Glomerular visceral epithelial cell (primary cell): ENCODE results near the gene TRIP13.
A peak's percentile ranks its signal among the peaks of the same experiment; 100 is the strongest.

ENCODE experiments used
- DNase-seq: peaks from one replicate; pipeline ENCODE4 v3.0.0-alpha.2; 2016; ENCODE audit errors: extremely low spot score

Gene TRIP13

GRCh38 chr5:854966-855743 lies 37.5 kb upstream of the TRIP13 start:
- no peak for DNase-seq

GRCh38 chr5:855771-856530 lies 36.7 kb upstream of the TRIP13 start:
- no peak for DNase-seq

DNA sequence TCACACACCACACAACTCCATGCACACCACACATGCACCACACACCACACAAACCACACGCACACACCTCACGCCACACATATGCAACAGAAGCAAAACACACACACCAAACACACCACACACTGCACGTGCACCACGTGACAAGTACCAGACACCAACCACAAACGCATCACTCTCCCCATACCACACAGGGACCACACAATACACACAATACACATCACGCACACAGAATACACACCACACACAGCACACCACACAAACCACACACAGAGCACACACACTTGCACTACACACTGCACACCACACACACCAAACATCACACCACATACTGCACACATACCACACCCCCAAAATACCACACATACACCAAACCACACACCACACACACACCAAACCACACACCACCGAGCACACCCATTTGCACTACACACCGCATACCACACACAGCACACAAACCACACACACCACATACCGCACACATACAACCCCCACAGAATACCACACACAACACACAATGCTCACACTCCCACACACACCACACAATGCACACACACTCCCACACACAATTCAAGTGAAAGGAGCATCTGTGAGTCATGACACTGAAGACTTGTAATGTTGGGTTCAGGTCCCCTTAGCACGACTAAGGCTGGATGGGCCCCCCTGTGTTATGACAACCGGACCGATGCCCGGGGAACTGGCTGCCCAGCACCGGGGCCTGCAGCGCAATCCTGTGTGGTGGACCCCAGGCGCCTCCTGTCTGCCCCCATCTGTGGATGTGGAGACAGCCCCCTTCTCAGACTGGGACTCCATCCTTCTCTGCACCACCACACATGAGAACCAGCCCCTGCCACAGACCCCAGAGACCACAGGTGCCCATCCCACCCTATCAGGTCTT lies 35.9 kb upstream of the TRIP13 start:
- DNase-seq, result no peak

DNA sequence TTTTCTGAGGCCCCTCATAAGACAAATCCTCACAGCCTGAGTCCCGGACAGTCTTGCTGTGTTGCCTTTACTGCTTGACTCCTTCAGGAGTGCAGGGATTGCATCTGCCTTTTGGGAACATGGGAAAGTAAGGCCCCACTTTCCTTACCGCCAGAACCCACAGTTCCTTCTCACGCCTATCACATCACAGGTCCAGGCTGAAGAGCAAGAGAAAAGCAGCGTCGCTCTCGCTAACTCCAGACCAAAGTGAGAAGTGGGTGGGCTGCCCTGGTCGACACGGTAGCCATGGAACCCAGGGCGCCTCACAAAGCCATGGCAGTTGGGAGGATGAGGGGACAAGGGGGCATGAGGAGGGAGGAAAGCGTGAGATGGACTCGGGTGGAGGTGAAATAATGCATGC lies 34.0 kb upstream of the TRIP13 start:
- no peak for DNase-seq

- no peak for DNase-seq
These were observed 33.3 kb upstream of the TRIP13 start for GRCh38 chr5:859391-859790.

DNA sequence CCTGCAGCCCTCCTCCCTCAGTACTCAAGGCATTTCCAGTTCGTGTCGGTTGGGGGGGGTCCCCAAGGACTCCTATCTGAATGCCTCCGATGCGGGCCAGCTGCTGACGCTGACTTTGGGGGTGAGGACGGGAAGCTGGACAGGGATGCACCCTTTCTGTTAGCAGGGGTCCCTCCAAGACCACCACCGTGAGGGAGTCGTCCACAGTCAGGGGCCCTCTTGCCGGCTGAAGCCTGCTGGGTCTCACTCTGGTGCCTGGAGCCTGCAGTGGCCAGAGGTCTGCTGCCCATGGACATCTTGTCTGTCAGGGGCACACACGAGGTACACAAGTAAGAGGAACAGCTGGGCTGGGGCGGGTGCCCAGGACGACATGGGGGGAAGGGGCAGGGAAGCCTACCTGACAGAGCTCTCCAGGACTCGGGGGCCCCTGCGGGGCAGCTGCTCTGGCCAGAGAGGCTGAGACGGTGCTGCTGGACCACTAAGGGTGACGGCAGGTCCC lies 32.8 kb upstream of the TRIP13 start:
- no peak for DNase-seq

- DNase-seq, result no peak
These were observed 32.1 kb upstream of the TRIP13 start for GRCh38 chr5:860506-861150.

DNA sequence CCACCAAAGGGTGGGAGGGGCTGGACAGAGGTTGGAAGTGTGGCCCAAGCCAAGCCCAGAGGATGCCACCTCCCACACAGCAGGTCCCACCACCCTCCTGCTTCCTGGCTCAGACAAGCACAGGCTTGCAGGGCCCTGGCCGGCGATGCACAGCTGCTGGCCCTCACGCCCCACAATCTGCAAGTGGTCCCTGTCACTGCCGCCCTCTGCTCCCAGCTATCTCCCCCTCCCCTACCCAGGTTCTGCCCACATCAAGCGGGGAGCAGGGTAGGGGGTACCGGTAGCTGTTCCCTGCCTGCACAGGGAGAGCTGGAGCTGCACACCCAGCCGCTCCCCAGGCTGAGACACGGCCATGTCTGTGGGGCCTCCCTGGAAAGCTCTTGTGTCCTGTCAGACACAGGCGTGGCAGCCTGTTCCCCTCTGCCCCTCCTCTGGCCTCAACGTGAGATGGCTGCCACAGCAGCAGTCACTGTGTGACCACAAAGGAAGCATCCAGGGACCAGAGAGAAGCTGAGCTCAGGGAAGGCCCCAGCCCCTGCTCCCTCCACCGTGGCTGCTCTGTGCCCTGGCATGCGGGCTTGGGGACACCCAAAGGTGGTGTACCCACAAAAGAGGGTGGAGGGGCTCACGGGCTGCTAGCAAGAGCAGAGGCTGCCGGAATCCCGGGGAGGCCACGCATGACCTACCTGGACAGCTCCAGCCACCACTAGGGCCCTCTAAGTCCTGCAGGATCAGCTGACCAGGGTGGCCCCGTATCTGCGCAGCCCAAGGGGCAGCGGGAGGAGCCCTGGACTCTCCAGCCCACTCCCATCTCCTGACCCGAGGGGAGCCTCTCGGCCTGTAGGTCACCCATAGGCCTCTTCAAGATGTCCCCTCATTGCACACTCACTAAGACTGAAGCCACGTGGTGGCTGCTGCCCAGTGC lies 31.0 kb upstream of the TRIP13 start:
- DNase-seq, result no peak

DNA sequence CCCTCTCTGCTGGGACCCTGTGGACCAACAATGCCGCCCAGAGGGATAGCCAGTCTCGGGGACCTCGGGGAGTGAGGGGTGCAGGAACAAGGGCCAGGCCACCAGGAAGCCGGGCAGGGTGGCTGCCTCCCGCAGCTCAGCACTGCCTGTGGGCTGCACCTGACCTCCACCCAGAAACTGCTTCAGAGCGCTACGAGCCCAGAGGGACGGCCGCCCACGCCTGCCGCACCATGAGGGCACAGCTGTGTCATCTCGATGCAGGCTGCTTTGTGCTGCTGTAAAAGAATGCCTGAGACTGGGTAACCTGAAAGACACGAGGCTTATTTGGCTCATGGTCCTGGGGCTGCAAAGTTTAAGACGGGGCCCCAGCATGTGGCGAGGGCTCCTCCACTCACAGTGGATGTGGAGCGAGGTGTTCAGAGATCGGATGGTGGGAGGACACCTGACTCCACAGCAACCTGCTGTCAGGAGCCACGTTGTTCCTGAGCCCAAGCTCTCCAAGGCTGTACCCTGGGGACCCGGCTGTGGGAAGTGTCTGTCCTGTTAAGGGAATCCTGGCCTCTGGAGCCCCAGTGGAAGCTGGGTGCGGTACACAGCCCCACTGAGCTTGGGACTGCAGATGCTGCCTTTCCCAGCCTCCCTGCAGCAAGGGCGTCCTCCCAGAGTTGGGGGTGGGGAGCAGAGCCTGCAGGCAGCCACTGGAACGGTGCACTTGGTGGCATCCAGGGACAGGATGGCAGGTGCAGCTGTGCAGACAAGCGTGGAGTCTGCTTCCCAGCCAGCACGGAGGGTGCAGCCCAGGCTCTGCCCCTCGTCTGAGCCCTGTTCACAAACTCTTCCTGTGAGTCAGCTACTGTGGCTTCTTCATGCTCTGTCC lies 30.1 kb upstream of the TRIP13 start:
- DNase-seq, result peak; percentile 57

DNA sequence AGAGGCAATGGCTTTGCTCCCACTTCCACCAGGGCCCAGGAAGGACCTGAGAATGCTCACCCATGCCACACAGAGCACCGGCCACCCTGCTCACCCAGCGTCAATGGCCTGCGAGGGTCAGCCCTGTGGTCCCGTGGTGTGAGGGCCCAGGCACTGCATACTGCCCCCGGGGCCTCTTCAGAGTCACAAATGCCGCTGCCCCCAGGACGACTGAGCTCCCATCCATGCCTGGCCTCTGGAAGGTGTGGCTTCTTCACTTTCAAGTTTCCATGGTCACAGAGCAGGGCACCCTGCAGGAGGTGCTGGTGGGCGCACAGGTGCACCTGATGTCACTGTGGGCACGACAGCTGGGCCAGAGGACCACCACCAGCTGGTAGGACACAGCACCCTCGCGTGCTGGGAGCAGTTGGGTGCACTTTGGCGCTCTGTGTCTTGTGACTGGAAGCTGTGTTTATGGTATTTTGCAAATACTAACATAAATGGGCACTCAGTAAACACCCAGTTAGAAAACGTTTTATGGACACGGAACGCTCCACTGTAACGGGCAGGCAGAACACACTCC lies 29.4 kb upstream of the TRIP13 start:
- no peak for DNase-seq

GRCh38 chr5:864492-865167 lies 28.1 kb upstream of the TRIP13 start:
- DNase-seq, result no peak

DNA sequence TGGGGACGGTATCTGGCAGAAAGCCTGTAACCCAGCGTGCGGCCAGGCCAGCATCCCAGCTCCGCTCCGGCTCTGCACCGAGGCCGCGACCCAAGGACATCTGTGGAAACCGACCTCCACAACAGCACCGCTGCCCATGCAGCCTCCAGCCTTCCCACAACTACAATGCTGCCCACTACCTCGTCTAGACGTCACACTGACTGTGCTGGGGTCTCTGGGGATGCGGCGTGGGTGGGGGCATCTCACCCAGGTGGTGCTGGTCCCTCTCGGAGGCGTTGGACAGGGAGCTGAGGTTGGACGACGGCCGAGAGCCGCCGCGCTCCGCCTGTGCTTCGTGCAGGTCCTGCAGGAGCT lies 27.5 kb upstream of the TRIP13 start:
- DNase-seq, result no peak

- DNase-seq, result no peak
These were observed 26.9 kb upstream of the TRIP13 start for GRCh38 chr5:865771-866170.

GRCh38 chr5:867300-867870 lies 25.3 kb upstream of the TRIP13 start:
- no peak for DNase-seq

- DNase-seq, result no peak
These were observed 24.1 kb upstream of the TRIP13 start for GRCh38 chr5:868428-869135.

DNA sequence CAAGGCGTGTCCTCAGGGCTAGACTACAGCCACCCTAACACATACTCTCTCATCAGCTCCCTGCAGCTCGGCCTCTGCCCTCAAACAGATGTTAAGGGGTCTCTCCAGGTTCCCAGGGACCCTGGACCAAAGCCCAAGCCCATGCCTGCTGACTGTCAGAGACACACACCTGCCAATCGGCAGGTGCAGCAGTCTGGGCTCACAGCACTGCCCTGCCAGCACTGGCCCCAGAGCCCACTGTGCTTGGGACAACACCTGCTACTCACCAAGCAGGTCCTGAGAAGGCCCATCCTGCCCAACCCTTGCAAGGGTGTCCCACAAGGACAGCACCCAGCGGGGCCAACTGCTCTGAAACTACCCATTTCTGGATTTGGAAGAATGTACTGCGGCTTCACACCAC lies 21.7 kb upstream of the TRIP13 start:
- DNase-seq, result no peak

GRCh38 chr5:871596-872298 lies 20.9 kb upstream of the TRIP13 start:
- DNase-seq, result no peak
